GM23338 (cell line): ENCODE results near the gene SLC6A5. TPM values are rescaled to one million over a fixed set of nuclear protein-coding genes. Genes with fewer than 3 reads are reported as not detected.
"Not testable (repeated sequence)": the region's sequence is repeated elsewhere in the genome, so short reads cannot be mapped to it uniquely, and the experiment has no call there.

ENCODE experiments used
- ATAC-seq: fragments of 200-7000 bp; cut with Tn5 transposase; 3 replicates; pipeline ENCODE4 v1.9.1; 2020
- DNase-seq: peaks from one replicate; pipeline ENCODE4 v3.0.0-alpha.2; 2015; ENCODE audit warnings: low spot score
- H2AFZ ChIP-seq: fragments of 200-600 bp; sonication (generic); 2 replicates; pipeline ENCODE4 v1.8.0; 2016; ENCODE audit warnings: antibody characterized with exemption, mild to moderate bottlenecking, moderate library complexity
- H3F3A ChIP-seq: fragments of 200-600 bp; sonication (generic); replicated peaks from 2 replicates; pipeline ENCODE4 v1.8.0; 2017; ENCODE audit warnings: antibody characterized with exemption, mixed run types, low read depth
- H3K27ac ChIP-seq: fragments of 200-600 bp; sonication (generic); 2 replicates; pipeline ENCODE4 v1.6.1; 2016; ENCODE audit warnings: low read depth
- H3K27me3 ChIP-seq: fragments of 200-600 bp; sonication (generic); 2 replicates; pipeline ENCODE4 v1.8.0; 2016; ENCODE audit warnings: mild to moderate bottlenecking, mixed run types, moderate library complexity; ENCODE audit not compliant: insufficient read depth
- H3K36me3 ChIP-seq: fragments of 200-600 bp; sonication (generic); 2 replicates; pipeline ENCODE4 v1.8.0; 2016; ENCODE audit warnings: mild to moderate bottlenecking; ENCODE audit not compliant: insufficient read depth
- H3K4me1 ChIP-seq: fragments of 200-600 bp; sonication (generic); 2 replicates; pipeline ENCODE4 v1.8.0; 2016; ENCODE audit warnings: mild to moderate bottlenecking, moderate library complexity; ENCODE audit not compliant: insufficient read depth
- H3K4me2 ChIP-seq: fragments of 200-600 bp; sonication (generic); 2 replicates; pipeline ENCODE4 v1.7.1; 2017; ENCODE audit warnings: mixed run types
- H3K4me3 ChIP-seq: fragments of 200-600 bp; sonication (generic); 2 replicates; pipeline ENCODE4 v1.6.1; 2016; ENCODE audit warnings: mixed run types
- H3K79me2 ChIP-seq: fragments of 200-600 bp; sonication (generic); replicated peaks from 2 replicates; pipeline ENCODE4 v1.8.0; 2017; ENCODE audit warnings: mild to moderate bottlenecking; ENCODE audit not compliant: insufficient read depth
- H3K9me2 ChIP-seq: fragments of 200-600 bp; sonication (generic); 2 replicates; pipeline ENCODE4 v1.8.0; 2017; ENCODE audit not compliant: insufficient read depth
- H4K20me1 ChIP-seq: fragments of 200-600 bp; sonication (generic); replicated peaks from 2 replicates; pipeline ENCODE4 v1.8.0; 2017; ENCODE audit warnings: mild to moderate bottlenecking; ENCODE audit not compliant: insufficient read depth
- H3K27ac Mint-ChIP-seq: 2 replicates; pipeline ENCODE4 v1.8.0; 2020; ENCODE audit warnings: inconsistent platforms, mild to moderate bottlenecking, moderate library complexity, mixed read lengths
- H3K27me3 Mint-ChIP-seq: 3 replicates; pipeline ENCODE4 v1.8.0; 2022; ENCODE audit warnings: low read depth, mild to moderate bottlenecking, moderate library complexity, mixed read lengths, inconsistent platforms; ENCODE audit not compliant: insufficient read depth, poor library complexity
- H3K36me3 Mint-ChIP-seq: 3 replicates; pipeline ENCODE4 v1.8.0; 2021; ENCODE audit warnings: low read depth, mild to moderate bottlenecking, inconsistent platforms, moderate library complexity, mixed read lengths
- H3K4me1 Mint-ChIP-seq: 3 replicates; pipeline ENCODE4 v1.8.0; 2020; ENCODE audit warnings: mild to moderate bottlenecking, inconsistent platforms, mixed read lengths
- H3K4me3 Mint-ChIP-seq: 3 replicates; pipeline ENCODE4 v1.8.0; 2021; ENCODE audit warnings: moderate library complexity, mild to moderate bottlenecking, inconsistent platforms, mixed read lengths
- H3K9me3 Mint-ChIP-seq: 3 replicates; pipeline ENCODE4 v1.8.0; 2020; ENCODE audit warnings: moderate library complexity, mild to moderate bottlenecking, inconsistent platforms, mixed read lengths
- CREB1 ChIP-seq: fragments of 250-450 bp; sonication (Bioruptor Pico); IDR thresholded peaks from 2 replicates; pipeline ENCODE4 v1.5.0; 2020; ENCODE audit warnings: low read depth, mild to moderate bottlenecking, moderate library complexity
- EZH2 ChIP-seq: fragments of 200-600 bp; sonication (generic); IDR thresholded peaks from one replicate; pipeline ENCODE4 v1.8.0; 2017; ENCODE audit warnings: antibody characterized with exemption, mild to moderate bottlenecking, low read depth; ENCODE audit not compliant: unreplicated experiment
- EZH2phosphoT487 ChIP-seq: fragments of 200-600 bp; sonication (generic); IDR thresholded peaks from one replicate; pipeline ENCODE4 v1.8.1; 2018; ENCODE audit warnings: antibody characterized with exemption; ENCODE audit not compliant: unreplicated experiment
- JUNB ChIP-seq: IDR thresholded peaks from one replicate; pipeline ENCODE4 v1.6.1; 2016; ENCODE audit warnings: antibody characterized with exemption; ENCODE audit not compliant: unreplicated experiment
- NANOG ChIP-seq: IDR thresholded peaks from 2 replicates; pipeline ENCODE4 v1.6.1; 2016; ENCODE audit warnings: antibody characterized with exemption, borderline replicate concordance
- POLR2AphosphoS5 ChIP-seq: IDR thresholded peaks from 2 replicates; pipeline ENCODE4 v1.6.1; 2016; ENCODE audit warnings: antibody characterized with exemption, low read depth
- STAT1 ChIP-seq: IDR thresholded peaks from one replicate; pipeline ENCODE4 v1.6.1; 2016; ENCODE audit warnings: antibody characterized with exemption; ENCODE audit not compliant: unreplicated experiment
- ZNF114 ChIP-seq: fragments of 250-450 bp; sonication (Bioruptor Pico); IDR thresholded peaks from 2 replicates; pipeline ENCODE4 v1.5.0; 2020; ENCODE audit warnings: mild to moderate bottlenecking, moderate library complexity
- polyA plus RNA-seq: library from polyadenylated mRNA; unstranded; fragments of >200 nt; fragmentation: Nextera tagmentation; extraction: Ambion mirVana; gene quantifications from 2 replicates; pipeline ENCODE4 v1.2.1, GENCODE V29; 2016
- total RNA-seq: library from RNA; depleted of rRNA; stranded (reverse); fragments of >200 nt; shearing (Covaris generic); gene quantifications from 2 replicates; pipeline ENCODE4 v1.2.3, GENCODE V29; 2014
- TF ChIP-seq, protein P1 (sequence below), 2 experiments: fragments of 200-600 bp in 1 of 2; sonication (generic) in 1 of 2; conservative IDR thresholded peaks; 2 replicates each; pipeline versions ENCODE4 v1.5.1 to v1.6.1; 2016 to 2017; ENCODE audit warnings: antibody characterized with exemption in 2 of 2, low read depth in 2 of 2, mild to moderate bottlenecking in 2 of 2, moderate library complexity in 1 of 2
- TF ChIP-seq, protein P2 (sequence below): IDR thresholded peaks from one replicate; pipeline ENCODE4 v1.6.1; 2018; ENCODE audit warnings: antibody characterized with exemption; ENCODE audit not compliant: unreplicated experiment
- TF ChIP-seq, protein P3 (sequence below): IDR thresholded peaks from 2 replicates; pipeline ENCODE4 v1.6.1; 2016; ENCODE audit warnings: antibody characterized with exemption

The SLC6A5 gene
- total and polyA plus RNA-seq, 2 experiments from 2014 or later, result not detected

DNA sequence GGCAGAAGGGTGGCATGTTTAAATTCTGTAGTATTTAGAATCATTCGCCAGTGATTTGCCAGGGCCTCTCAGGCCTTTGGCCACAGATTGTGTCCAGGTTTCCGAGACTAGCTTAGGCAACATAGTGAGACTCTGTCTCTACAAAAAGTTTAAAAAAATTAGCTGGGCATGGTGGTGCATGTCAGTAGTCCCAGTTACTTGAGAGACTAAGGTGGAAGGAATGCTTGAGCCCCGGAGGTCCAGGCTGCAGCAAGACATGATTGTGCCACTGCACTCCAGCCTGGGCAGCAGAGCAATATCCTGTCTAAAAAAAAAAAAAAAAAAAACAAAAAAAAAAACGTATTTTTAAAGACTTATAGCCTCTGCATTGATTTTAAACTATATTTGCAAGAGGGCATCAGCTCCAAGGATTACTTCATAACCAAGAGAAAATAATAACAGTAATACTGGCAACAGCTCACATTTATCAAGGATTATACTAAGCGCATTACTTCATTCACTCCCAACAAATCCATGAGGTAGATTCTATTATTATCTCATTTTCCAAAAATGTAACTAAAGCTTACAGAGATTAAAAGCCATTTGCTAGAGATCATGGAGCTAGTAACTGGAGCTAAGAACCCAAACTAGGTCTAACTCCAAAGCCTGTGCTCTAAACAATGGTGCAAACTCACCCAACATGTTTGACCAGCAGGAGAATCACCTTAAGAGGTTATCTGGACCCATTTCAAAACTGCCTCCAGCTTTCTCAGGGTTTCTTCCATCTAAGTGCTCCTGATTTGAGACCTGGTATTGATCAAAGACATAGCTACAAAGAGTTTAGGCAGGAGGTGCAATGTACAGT, 32.6 kb upstream of the SLC6A5 start (continued):
- TF ChIP-seq, protein P1, sequence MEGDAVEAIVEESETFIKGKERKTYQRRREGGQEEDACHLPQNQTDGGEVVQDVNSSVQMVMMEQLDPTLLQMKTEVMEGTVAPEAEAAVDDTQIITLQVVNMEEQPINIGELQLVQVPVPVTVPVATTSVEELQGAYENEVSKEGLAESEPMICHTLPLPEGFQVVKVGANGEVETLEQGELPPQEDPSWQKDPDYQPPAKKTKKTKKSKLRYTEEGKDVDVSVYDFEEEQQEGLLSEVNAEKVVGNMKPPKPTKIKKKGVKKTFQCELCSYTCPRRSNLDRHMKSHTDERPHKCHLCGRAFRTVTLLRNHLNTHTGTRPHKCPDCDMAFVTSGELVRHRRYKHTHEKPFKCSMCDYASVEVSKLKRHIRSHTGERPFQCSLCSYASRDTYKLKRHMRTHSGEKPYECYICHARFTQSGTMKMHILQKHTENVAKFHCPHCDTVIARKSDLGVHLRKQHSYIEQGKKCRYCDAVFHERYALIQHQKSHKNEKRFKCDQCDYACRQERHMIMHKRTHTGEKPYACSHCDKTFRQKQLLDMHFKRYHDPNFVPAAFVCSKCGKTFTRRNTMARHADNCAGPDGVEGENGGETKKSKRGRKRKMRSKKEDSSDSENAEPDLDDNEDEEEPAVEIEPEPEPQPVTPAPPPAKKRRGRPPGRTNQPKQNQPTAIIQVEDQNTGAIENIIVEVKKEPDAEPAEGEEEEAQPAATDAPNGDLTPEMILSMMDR (conservative IDR thresholded peaks at IDR 0.05; ENCODE audit: low read depth in 2 of 2), result no peak
- TF ChIP-seq JUNB (no peak), NANOG (no peak), EZH2 (no peak), ZNF114 (CRISPR knock-in tag) (no peak), CREB1 (no peak), POLR2AphosphoS5 (no peak), STAT1 (no peak), EZH2phosphoT487 (no peak)
- TF ChIP-seq, protein P2, sequence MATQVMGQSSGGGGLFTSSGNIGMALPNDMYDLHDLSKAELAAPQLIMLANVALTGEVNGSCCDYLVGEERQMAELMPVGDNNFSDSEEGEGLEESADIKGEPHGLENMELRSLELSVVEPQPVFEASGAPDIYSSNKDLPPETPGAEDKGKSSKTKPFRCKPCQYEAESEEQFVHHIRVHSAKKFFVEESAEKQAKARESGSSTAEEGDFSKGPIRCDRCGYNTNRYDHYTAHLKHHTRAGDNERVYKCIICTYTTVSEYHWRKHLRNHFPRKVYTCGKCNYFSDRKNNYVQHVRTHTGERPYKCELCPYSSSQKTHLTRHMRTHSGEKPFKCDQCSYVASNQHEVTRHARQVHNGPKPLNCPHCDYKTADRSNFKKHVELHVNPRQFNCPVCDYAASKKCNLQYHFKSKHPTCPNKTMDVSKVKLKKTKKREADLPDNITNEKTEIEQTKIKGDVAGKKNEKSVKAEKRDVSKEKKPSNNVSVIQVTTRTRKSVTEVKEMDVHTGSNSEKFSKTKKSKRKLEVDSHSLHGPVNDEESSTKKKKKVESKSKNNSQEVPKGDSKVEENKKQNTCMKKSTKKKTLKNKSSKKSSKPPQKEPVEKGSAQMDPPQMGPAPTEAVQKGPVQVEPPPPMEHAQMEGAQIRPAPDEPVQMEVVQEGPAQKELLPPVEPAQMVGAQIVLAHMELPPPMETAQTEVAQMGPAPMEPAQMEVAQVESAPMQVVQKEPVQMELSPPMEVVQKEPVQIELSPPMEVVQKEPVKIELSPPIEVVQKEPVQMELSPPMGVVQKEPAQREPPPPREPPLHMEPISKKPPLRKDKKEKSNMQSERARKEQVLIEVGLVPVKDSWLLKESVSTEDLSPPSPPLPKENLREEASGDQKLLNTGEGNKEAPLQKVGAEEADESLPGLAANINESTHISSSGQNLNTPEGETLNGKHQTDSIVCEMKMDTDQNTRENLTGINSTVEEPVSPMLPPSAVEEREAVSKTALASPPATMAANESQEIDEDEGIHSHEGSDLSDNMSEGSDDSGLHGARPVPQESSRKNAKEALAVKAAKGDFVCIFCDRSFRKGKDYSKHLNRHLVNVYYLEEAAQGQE, result no peak
- TF ChIP-seq, protein P3, sequence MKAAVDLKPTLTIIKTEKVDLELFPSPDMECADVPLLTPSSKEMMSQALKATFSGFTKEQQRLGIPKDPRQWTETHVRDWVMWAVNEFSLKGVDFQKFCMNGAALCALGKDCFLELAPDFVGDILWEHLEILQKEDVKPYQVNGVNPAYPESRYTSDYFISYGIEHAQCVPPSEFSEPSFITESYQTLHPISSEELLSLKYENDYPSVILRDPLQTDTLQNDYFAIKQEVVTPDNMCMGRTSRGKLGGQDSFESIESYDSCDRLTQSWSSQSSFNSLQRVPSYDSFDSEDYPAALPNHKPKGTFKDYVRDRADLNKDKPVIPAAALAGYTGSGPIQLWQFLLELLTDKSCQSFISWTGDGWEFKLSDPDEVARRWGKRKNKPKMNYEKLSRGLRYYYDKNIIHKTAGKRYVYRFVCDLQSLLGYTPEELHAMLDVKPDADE, result no peak

DNA sequence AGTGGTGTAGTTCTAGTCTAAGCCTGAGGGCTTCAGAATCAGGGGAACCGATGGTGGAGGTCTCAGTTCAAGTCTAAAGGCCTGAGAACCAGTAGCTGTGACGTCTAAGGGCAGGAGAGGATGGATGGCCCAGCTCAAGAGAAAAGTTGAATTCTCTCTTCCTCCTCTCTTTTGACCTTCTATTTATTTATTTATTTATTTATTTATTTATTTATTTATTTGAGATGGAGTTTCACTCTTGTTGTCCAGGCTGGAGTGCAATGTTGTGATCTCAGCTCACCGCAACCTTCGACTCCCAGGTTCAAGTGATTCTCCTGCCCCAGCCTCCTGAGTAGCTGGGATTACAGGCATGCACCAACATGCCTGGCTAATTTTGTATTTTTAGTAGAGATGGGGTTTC, 19.7 kb upstream of the SLC6A5 start:
- not testable (repeated sequence) for H3K9me3 Mint-ChIP-seq, H3K4me3 Mint-ChIP-seq, H3K36me3 ChIP-seq, H3K27ac Mint-ChIP-seq, H3K36me3 Mint-ChIP-seq, H3K4me1 Mint-ChIP-seq, H3K27me3 ChIP-seq, H4K20me1 ChIP-seq, H2AFZ ChIP-seq, H3K4me2 ChIP-seq, DNase-seq, H3K79me2 ChIP-seq, H3K4me3 ChIP-seq, H3F3A ChIP-seq, H3K4me1 ChIP-seq, H3K27ac ChIP-seq, ATAC-seq, H3K27me3 Mint-ChIP-seq
- peaks cover 11% of the 10 kb centered on the region; the same call in 1 of the 2 replicates for H3K9me2 ChIP-seq
